HCT116 (cell line): Measurements from ENCODE around the gene SGF29. TPM values are rescaled to one million over a fixed set of nuclear protein-coding genes. Genes with fewer than 3 reads are reported as not detected.

Experiments used
- ATAC-seq: fragments of 200-7000 bp; cut with Tn5 transposase; 2 replicates; pipeline ENCODE4 v1.9.1; 2020; ENCODE audit warnings: mild to moderate bottlenecking, moderate library complexity
- BruUV-seq: library from RNA; stranded (reverse); fragments of 400-500 nt; replicated peaks from 2 replicates; lab custom pipeline; 2021; lab: Mats Ljungman, UMichigan
- CTCF ChIA-PET: fragments of 300-600 bp; sonication (Branson Sonifier 250); formaldehyde crosslinking; loops from one replicate; lab custom pipeline; 2021; ENCODE audit warnings: antibody characterized with exemption; lab: Charles Lee
- POLR2A ChIA-PET: fragments of 300-600, 350-600 bp; sonication (Branson Sonifier 250); formaldehyde crosslinking; loops from one replicate; lab custom pipeline; 2021; ENCODE audit warnings: antibody characterized with exemption; lab: Charles Lee
- RAD21 ChIA-PET, 2 experiments: fragments of 300-600 bp; sonication (Branson Sonifier 250); formaldehyde crosslinking; loops; one replicate each; lab custom pipeline; 2023; ENCODE audit warnings: low total read pairs in 2 of 2; ENCODE audit not compliant: uncharacterized antibody in 2 of 2, unreplicated experiment in 2 of 2, low non-redundant PET in 1 of 2; lab: Charles Lee
- DNase-seq: peaks from one replicate; pipeline ENCODE4 v3.0.0-alpha.2; 2010; ENCODE audit warnings: low read depth, low spot score
- H2AFZ ChIP-seq: fragments of 200-600 bp; shearing (Covaris generic), sonication (generic); 2 replicates; pipeline ENCODE4 v1.6.1; 2017; ENCODE audit warnings: low read depth, mixed run types, mixed read lengths, antibody characterized with exemption, low read length; ENCODE audit not compliant: poor library complexity, severe bottlenecking
- H3K27ac ChIP-seq: 2 replicates; pipeline ENCODE4 v1.5.1; 2012; ENCODE audit warnings: low read depth, low read length
- H3K27me3 ChIP-seq: fragments of 200-600 bp; sonication (generic); 2 replicates; pipeline ENCODE4 v1.6.1; 2016; ENCODE audit warnings: mixed run types, low read length, mixed read lengths; ENCODE audit not compliant: insufficient read depth
- H3K36me3 ChIP-seq, 2 experiments: fragments of 200-500 bp in 1 of 2; fragments of 200-600 bp in 1 of 2; sonication (Bioruptor generic) in 1 of 2; sonication (generic) in 1 of 2; 2 replicates each; pipeline versions ENCODE4 v1.5.1 to v1.6.1; 2014 to 2016; ENCODE audit warnings: low read length in 2 of 2, inconsistent platforms in 1 of 2, mixed read lengths in 1 of 2, mixed run types in 1 of 2; ENCODE audit not compliant: insufficient read depth in 2 of 2, control insufficient read depth in 1 of 2
- H3K4me1 ChIP-seq, 2 experiments: fragments of 200-600 bp in 1 of 2; sonication (generic) in 1 of 2; 2 replicates each; pipeline versions ENCODE4 v1.5.1 to v1.6.1; 2012 to 2017; ENCODE audit warnings: low read length in 2 of 2, inconsistent platforms in 1 of 2, mild to moderate bottlenecking in 1 of 2, mixed read lengths in 1 of 2, mixed run types in 1 of 2, moderate library complexity in 1 of 2; ENCODE audit not compliant: insufficient read depth in 2 of 2, control insufficient read depth in 1 of 2
- H3K4me2 ChIP-seq: fragments of 200-600 bp; sonication (generic); 2 replicates; pipeline ENCODE4 v1.6.1; 2017; ENCODE audit warnings: mixed run types, low read length, mixed read lengths
- H3K4me3 ChIP-seq, 2 experiments: fragments of 200-600 bp in 1 of 2; sonication (generic) in 1 of 2; replicated peaks in 1 of 2; 2 replicates each; pipeline ENCODE4 v1.5.1; 2011 to 2016; ENCODE audit warnings: low read length in 2 of 2, control low read depth in 1 of 2, low read depth in 1 of 2, mild to moderate bottlenecking in 1 of 2, mixed read lengths in 1 of 2, mixed run types in 1 of 2
- H3K79me2 ChIP-seq: fragments of 200-600 bp; sonication (generic); 2 replicates; pipeline ENCODE4 v1.6.1; 2017; ENCODE audit warnings: mild to moderate bottlenecking, mixed run types, low read length, moderate library complexity, mixed read lengths; ENCODE audit not compliant: insufficient read depth
- H3K9ac ChIP-seq: fragments of 200-600 bp; sonication (generic); 2 replicates; pipeline ENCODE4 v1.6.1; 2016; ENCODE audit warnings: low read length, mixed read lengths
- H3K9me2 ChIP-seq: fragments of 200-600 bp; sonication (generic), shearing (Covaris generic); 2 replicates; pipeline ENCODE4 v1.6.1; 2017; ENCODE audit warnings: mixed run types, mild to moderate bottlenecking, moderate library complexity; ENCODE audit not compliant: insufficient read depth
- H3K9me3 ChIP-seq, 2 experiments: fragments of 200-500 bp in 1 of 2; fragments of 200-600 bp in 1 of 2; sonication (Bioruptor generic) in 1 of 2; sonication (generic) in 1 of 2; 2 replicates each; pipeline ENCODE4 v1.6.1; 2014 to 2017; ENCODE audit warnings: low read length in 2 of 2, mixed read lengths in 2 of 2, inconsistent platforms in 1 of 2, low read depth in 1 of 2, mild to moderate bottlenecking in 1 of 2, mixed run types in 1 of 2, moderate library complexity in 1 of 2; ENCODE audit not compliant: control insufficient read depth in 1 of 2, insufficient read depth in 1 of 2
- H4K20me1 ChIP-seq: fragments of 200-600 bp; sonication (generic), shearing (Covaris generic); 2 replicates; pipeline ENCODE4 v1.6.1; 2017; ENCODE audit warnings: mixed run types, mild to moderate bottlenecking, moderate library complexity; ENCODE audit not compliant: insufficient read depth
- CEBPB ChIP-seq: IDR thresholded peaks from 2 replicates; pipeline ENCODE4 v1.6.1; 2012; ENCODE audit warnings: low read depth
- CTCF ChIP-seq, 3 experiments: fragments of 200-600 bp in 1 of 3; sonication (generic) in 1 of 3; IDR thresholded peaks in 2 of 3; conservative IDR thresholded peaks in 1 of 3; 2 replicates each; pipeline ENCODE4 v1.5.1; 2012 to 2017; ENCODE audit warnings: low read depth in 2 of 3, low read length in 2 of 3, antibody characterized with exemption in 1 of 3, borderline replicate concordance in 1 of 3, control low read depth in 1 of 3, mild to moderate bottlenecking in 1 of 3, mixed read lengths in 1 of 3, mixed run types in 1 of 3, moderate library complexity in 1 of 3; ENCODE audit not compliant: insufficient read depth in 1 of 3
- RAD21 ChIP-seq: IDR thresholded peaks from 2 replicates; pipeline ENCODE4 v1.6.1; 2012; ENCODE audit warnings: low read depth, mild to moderate bottlenecking
- SRF ChIP-seq: IDR thresholded peaks from 2 replicates; pipeline ENCODE4 v1.6.1; 2012; ENCODE audit warnings: low read depth
- YY1 ChIP-seq: IDR thresholded peaks from 2 replicates; pipeline ENCODE4 v1.6.1; 2011; ENCODE audit warnings: low read length, low read depth, moderate library complexity, mild to moderate bottlenecking; ENCODE audit not compliant: insufficient replicate concordance; ENCODE audit errors: extremely low read depth
- intact Hi-C: fragments of 100-400 bp; cut with micrococcal nuclease; formaldehyde crosslinking; loops from 2 replicates; pipeline ENCODE4 v1.10.0; 2022
- total RNA-seq: library from RNA; stranded (reverse); gene quantifications from one replicate; pipeline ENCODE4 v1.2.1, GENCODE V29; 2021; ENCODE audit not compliant: unreplicated experiment
- TF ChIP-seq, protein P1 (sequence below): IDR thresholded peaks from 2 replicates; pipeline ENCODE4 v1.6.1; 2012

The SGF29 gene
- total RNA-seq, 1 experiment from 2014 or later, result 19.7 TPM

- ChIA-PET RAD21 (no interaction called here), CTCF (no interaction called here), POLR2A (no interaction called here)
- TF ChIP-seq SRF (no peak), RAD21 (no peak), CEBPB (no peak), CTCF (IDR thresholded peaks at IDR 0.05 in 2 of 3, conservative IDR thresholded peaks at IDR 0.05 in 1 of 3; ENCODE audit: borderline replicate concordance in 1 of 3, insufficient read depth in 1 of 3, low read depth in 2 of 3, low read length in 2 of 3) (no peak), YY1 (no peak)
- TF ChIP-seq, protein P1, sequence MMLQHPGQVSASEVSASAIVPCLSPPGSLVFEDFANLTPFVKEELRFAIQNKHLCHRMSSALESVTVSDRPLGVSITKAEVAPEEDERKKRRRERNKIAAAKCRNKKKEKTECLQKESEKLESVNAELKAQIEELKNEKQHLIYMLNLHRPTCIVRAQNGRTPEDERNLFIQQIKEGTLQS, result no peak
- no peak for ATAC-seq
- H4K20me1 ChIP-seq, result no peaks in the 10 kb centered on the region
- no peaks in the 10 kb centered on the region for H3K9me2 ChIP-seq
- intact Hi-C loops, result no loop called here
- no peaks in the 10 kb centered on the region for H3K36me3 ChIP-seq
- H3K27ac ChIP-seq, result no peak overlapping the region
- H3K4me1 ChIP-seq, result no peaks in the 10 kb centered on the region
- H3K4me2 ChIP-seq, result no peak overlapping the region
- H3K9me3 ChIP-seq, result no peaks in the 10 kb centered on the region
- H2AFZ ChIP-seq, result no peak overlapping the region
- H3K9ac ChIP-seq, result no peak overlapping the region
- no TSS peak for BruUV-seq
- DNase-seq, result no peak
- no peaks in the 10 kb centered on the region for H3K79me2 ChIP-seq
- H3K4me3 ChIP-seq, result no peak overlapping the region
- H3K27me3 ChIP-seq, result no peaks in the 10 kb centered on the region
Measured at GRCh38 chr16:28572696-28573510, 19.2 kb downstream of the SGF29 start.
